Panc1 (cell line): Measurements from ENCODE around the gene TTC23L. TPM values are rescaled to one million over a fixed set of nuclear protein-coding genes. Genes with fewer than 3 reads are reported as not detected.

Experiments used
- ATAC-seq: fragments of 200-7000 bp; cut with Tn5 transposase; 2 replicates; pipeline ENCODE4 v1.9.1; 2020; ENCODE audit warnings: mild to moderate bottlenecking, moderate library complexity
- BruUV-seq: library from RNA; stranded (reverse); fragments of 400-500 nt; replicated peaks from 2 replicates; lab custom pipeline; 2021; lab: Mats Ljungman, UMichigan
- CTCF ChIA-PET: fragments of 300-600 bp; sonication (Branson Sonifier 250); formaldehyde crosslinking; loops from one replicate; lab custom pipeline; 2022; ENCODE audit warnings: antibody characterized with exemption; lab: Charles Lee
- POLR2A ChIA-PET: fragments of 300-600 bp; sonication (Branson Sonifier 250); formaldehyde crosslinking; loops from one replicate; lab custom pipeline; 2022; ENCODE audit warnings: antibody characterized with exemption; lab: Charles Lee
- DNase-seq: peaks from one replicate; pipeline ENCODE4 v3.0.0-alpha.2; 2010; ENCODE audit warnings: low read depth, low spot score
- H3K27ac ChIP-seq: 2 replicates; pipeline ENCODE4 v1.5.1; 2011; ENCODE audit warnings: mild to moderate bottlenecking, low read length, inconsistent platforms
- H3K27me3 ChIP-seq: fragments of 200-500 bp; sonication (Bioruptor generic); 2 replicates; pipeline ENCODE4 v1.6.0; 2014; ENCODE audit warnings: low read length, inconsistent platforms; ENCODE audit not compliant: control insufficient read depth, insufficient read depth
- H3K36me3 ChIP-seq: fragments of 200-500 bp; sonication (Bioruptor generic); 2 replicates; pipeline ENCODE4 v1.5.1; 2014; ENCODE audit warnings: inconsistent platforms, mild to moderate bottlenecking, low read length, moderate library complexity; ENCODE audit not compliant: control insufficient read depth, insufficient read depth
- H3K4me1 ChIP-seq: 2 replicates; pipeline ENCODE4 v1.5.1; 2011; ENCODE audit warnings: inconsistent platforms, mild to moderate bottlenecking, low read length, moderate library complexity; ENCODE audit not compliant: control insufficient read depth, insufficient read depth
- H3K4me3 ChIP-seq, 2 experiments: 2 replicates each; pipeline ENCODE4 v1.5.1; 2011 to 2012; ENCODE audit warnings: low read depth in 2 of 2, low read length in 2 of 2, mild to moderate bottlenecking in 2 of 2, inconsistent platforms in 1 of 2, moderate library complexity in 1 of 2
- H3K9me3 ChIP-seq: fragments of 200-500 bp; sonication (Bioruptor generic); 2 replicates; pipeline ENCODE4 v1.5.1; 2014; ENCODE audit warnings: low read depth, mild to moderate bottlenecking, inconsistent platforms, low read length, moderate library complexity; ENCODE audit not compliant: control insufficient read depth, insufficient read depth
- CTCF ChIP-seq: fragments of 450-650 bp; IDR thresholded peaks from 2 replicates; pipeline ENCODE4 v1.5.1; 2017; ENCODE audit warnings: mild to moderate bottlenecking
- POLR2AphosphoS5 ChIP-seq: IDR thresholded peaks from 2 replicates; pipeline ENCODE4 v1.6.1; 2012; ENCODE audit warnings: mild to moderate bottlenecking, low read depth, low read length, moderate library complexity
- REST ChIP-seq, 2 experiments: IDR thresholded peaks; 2 replicates each; pipeline ENCODE4 v1.6.1; 2011 to 2012; ENCODE audit warnings: low read depth in 2 of 2, control low read depth in 1 of 2, low read length in 1 of 2, mild to moderate bottlenecking in 1 of 2, moderate library complexity in 1 of 2; ENCODE audit not compliant: insufficient read depth in 1 of 2
- SIN3A ChIP-seq: IDR thresholded peaks from 2 replicates; pipeline ENCODE4 v1.6.1; 2012; ENCODE audit warnings: low read depth, mild to moderate bottlenecking, low read length, moderate library complexity, borderline replicate concordance; ENCODE audit not compliant: insufficient read depth
- TCF7L2 ChIP-seq: IDR thresholded peaks from 2 replicates; pipeline ENCODE4 v1.6.1; 2011; ENCODE audit warnings: mild to moderate bottlenecking, low read depth, low read length, inconsistent platforms
- in situ Hi-C: cut with HindIII; loops from 2 replicates; pipeline ENCODE4 v1.10.0; 2016; ENCODE audit warnings: low sequenced_read_pairs, low pct_unique_long_range_greater_than_20kb
- intact Hi-C: fragments of 100-400 bp; cut with micrococcal nuclease; formaldehyde crosslinking; loops from one replicate; pipeline ENCODE4 v1.10.0; 2022; ENCODE audit not compliant: unreplicated experiment
- total RNA-seq: library from RNA; stranded (reverse); gene quantifications from one replicate; pipeline ENCODE4 v1.2.1, GENCODE V29; 2021; ENCODE audit not compliant: unreplicated experiment

TTC23L gene
- total RNA-seq, 1 experiment from 2014 or later, result not detected

GRCh38 chr5:34789639-34790038, 49.3 kb upstream of the TTC23L start (continued):
- TF ChIP-seq CTCF, result no peak

DNA sequence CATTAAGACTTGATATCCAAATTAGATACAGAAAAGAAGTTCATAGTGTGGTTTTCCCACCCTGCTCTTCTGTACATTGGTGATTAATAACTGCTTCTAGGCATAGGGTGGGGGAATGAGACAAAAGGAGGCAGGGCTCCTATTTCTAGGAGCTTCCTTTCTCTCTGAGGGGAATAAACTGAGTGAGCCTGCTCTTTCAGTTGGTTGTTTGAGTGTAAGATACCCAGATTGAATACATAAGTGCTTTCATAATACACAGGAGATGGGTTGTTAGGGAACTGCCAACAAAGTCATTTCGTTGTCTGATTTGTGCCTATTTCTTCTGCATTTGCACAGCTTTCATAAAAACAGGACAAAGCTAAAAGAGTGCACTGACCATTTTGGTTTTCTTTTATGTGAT, 48.9 kb upstream of the TTC23L start:
- CTCF ChIA-PET, result no interaction called here
- POLR2A ChIA-PET, result no interaction called here
- H3K27ac ChIP-seq, result no peak overlapping the region
- ATAC-seq, result no peak
- no peak for DNase-seq
- no peaks in the 10 kb centered on the region for H3K4me1 ChIP-seq
- BruUV-seq, result no TSS peak
- no peak overlapping the region for H3K4me3 ChIP-seq
- intact Hi-C loops, result no loop called here
- TF ChIP-seq REST (IDR thresholded peaks at IDR 0.05; ENCODE audit: insufficient read depth in 1 of 2, low read depth in 2 of 2, low read length in 1 of 2) (no peak), TCF7L2 (no peak), CTCF (no peak), POLR2AphosphoS5 (no peak), SIN3A (no peak)
- H3K27me3 ChIP-seq, result no peaks in the 10 kb centered on the region
- no peaks in the 10 kb centered on the region for H3K36me3 ChIP-seq
- H3K9me3 ChIP-seq, result no peaks in the 10 kb centered on the region; the same call in 1 of the 2 replicates
- in situ Hi-C loops, result no loop called here

GRCh38 chr5:34791761-34792244, 47.2 kb upstream of the TTC23L start:
- Histone ChIP-seq H3K27ac (no peak overlapping the region), H3K9me3 (no peaks in the 10 kb centered on the region; the same call in 1 of the 2 replicates), H3K4me3 (no peak overlapping the region), H3K4me1 (no peaks in the 10 kb centered on the region), H3K36me3 (no peaks in the 10 kb centered on the region), H3K27me3 (no peaks in the 10 kb centered on the region)
- in situ Hi-C loops (no loop called here), intact Hi-C loops (no loop called here)
- no TSS peak for BruUV-seq
- ChIA-PET CTCF (interaction anchor here (0.6 kb wide), 1 partner anchor 35 kb away, joined by 4 read pairs; no protein-coding TSS in a partner anchor), POLR2A (no interaction called here)
- DNase-seq, result no peak
- ATAC-seq, result no peak
- no peak for TF ChIP-seq POLR2AphosphoS5
- no peak for TF ChIP-seq SIN3A
- no peak for TF ChIP-seq CTCF
- TF ChIP-seq TCF7L2, result no peak
- TF ChIP-seq REST (IDR thresholded peaks at IDR 0.05; ENCODE audit: insufficient read depth in 1 of 2, low read depth in 2 of 2, low read length in 1 of 2), result no peak
